HG02981 (cell line): ENCODE results near the gene MAST4.

Source experiments
- ATAC-seq: cut with Tn5 transposase; IDR thresholded peaks from one replicate; pipeline ENCODE4 v1.9.1; 2021; ENCODE audit warnings: mild to moderate bottlenecking, moderate library complexity; ENCODE audit not compliant: unreplicated experiment

MAST4 gene

DNA sequence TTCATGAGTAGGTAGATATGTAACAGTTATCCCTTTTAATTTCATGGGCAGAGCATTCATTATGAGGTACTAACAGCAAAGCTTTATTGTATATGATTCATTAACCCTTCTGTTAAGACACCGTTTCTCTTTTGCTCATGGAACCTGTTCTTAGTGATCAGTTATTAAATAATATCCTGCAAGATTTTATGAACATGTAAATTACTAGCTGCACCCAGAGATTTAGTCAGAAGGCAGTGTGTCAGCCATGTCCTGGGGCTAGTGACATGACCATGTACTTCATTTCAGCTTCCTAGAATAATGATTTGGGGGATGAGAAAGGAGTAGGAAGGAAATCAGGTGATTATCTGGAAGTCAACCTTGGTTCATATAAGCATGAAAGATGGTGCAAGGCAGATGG, 7.0 kb downstream of the MAST4 start:
- ATAC-seq, result no peak

DNA sequence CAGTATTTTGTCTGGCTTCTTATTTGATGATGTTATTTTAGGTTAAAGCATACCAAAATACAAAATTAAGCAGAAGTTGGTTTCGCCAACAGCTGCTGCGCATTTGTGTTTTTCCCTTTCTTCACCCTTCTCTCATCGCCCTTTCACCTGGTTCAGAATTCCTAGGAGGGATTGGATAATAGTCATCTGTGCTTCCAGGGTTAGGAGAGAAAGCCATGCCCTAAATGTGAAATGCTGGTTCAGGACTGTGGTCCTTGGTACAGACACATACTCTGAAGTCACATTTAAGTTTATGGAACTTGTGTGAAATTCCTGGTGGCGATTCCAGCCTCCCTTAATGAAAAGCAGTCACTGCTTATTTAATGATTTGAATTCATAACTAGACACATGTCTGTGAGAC, 7.7 kb downstream of the MAST4 start:
- no peak for ATAC-seq

DNA sequence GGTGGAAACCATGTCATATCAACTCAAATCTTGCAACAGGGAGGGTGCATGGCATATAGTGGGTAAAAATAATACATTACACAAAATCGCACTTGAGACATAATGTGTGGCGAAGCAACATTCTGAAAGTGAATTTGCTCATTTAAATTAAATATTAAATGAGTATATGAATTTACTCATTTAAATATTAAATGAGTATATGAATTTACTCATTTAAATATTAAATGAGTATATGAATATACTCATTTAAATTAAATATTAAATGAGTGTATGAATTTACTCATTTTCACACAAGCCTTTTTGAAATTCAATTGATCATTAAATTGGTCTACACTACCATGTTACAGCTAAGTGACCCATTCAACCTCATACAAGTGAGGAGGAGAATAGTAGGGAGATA, 10.5 kb downstream of the MAST4 start:
- no peak for ATAC-seq

DNA sequence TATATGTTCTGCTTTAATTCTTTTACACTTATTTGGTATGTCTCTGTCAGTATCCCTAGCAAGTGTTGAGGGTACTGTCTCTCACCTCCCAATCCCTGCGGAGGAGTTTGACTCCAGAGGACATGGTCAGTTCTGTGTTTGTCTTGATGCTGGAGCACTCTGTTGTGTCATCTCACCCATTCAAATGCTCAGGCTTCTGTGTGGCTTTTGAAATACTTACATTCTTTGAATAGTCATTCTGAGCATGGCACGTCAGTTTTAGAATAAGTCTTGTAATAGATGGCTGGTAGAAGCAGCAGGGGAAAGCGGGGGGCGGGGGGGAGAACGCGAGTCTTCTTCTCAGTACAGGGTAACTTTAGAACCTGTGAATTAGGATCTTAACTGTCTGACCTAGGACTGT, 12.3 kb downstream of the MAST4 start:
- ATAC-seq, result no peak

DNA sequence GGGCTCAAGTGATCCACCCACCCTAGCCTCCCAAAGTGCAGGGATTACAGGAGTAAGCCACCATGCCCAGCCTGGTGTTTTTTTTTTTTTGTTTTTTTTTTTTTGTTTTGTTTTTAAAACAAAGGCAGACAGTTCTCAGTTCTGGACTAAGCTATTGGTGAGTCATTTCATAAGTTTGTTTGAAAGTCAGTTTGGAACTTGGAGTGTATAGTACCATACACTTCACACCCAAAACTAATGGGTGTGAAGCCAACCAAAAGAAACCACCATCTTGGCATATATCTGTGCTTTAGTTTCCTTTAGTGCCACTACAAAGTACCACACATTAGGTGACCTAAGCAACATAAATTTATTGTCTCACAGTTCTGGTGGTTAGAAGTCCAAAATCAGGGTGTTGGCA, 13.4 kb downstream of the MAST4 start:
- ATAC-seq, result no peak

DNA sequence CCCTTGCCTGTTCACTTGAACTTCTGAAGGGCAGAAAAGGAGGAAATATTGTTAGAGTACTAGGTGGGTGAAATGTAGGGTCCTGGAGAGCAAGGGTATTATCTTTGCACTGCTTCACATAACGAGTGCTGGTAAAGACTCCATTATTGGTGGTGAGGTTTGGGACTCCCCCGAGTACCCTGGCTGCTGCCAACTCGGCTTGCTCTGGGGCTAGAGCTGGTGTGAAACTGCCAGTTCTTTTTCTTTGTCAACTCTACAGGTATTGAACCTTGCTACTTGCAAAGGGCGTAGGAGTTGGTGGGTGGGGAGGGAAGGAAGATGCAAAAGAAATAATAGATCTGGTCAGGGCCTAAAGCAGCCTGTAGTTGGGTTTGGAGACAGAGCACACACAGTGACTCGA, 16.0 kb downstream of the MAST4 start:
- ATAC-seq, result no peak

DNA sequence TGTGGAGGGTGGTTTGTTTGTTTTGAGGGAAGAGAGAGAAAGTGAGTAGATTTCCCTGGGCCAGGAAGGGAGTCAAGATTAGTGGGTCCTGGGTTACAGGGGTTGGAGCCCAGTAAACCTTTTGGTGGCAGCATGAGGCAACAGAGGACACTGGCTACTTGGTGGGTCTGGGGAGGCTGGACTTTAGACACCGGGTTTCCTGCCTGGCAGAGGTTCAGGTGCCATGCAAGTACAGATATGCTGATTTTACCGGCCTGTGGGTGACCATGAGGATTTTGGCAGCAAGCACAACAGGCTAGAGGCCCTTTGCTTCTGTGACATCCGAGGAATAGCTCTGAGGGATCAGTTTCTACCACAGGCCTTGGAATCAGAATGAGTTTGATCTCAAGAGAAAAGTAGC, 18.9 kb downstream of the MAST4 start:
- no peak for ATAC-seq

DNA sequence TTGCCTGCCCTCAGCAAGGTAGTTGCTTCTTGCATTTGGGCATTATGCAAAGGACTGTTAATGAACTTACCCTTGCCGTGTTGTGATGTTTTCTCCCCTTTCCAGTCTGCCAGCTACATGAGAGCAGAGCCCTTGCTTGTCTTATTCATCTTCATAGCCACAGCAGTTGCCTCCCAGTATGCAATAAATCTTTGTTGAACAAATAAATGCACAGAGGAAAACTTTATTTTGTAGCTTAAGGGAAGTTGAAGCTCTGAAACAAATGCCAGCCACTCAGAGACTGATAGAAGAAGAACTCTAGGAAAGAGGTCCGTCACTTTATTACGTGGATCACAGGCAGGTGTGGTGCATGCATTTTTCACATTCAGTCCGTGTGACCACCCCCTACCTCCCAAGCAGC, 19.7 kb downstream of the MAST4 start:
- no peak for ATAC-seq

DNA sequence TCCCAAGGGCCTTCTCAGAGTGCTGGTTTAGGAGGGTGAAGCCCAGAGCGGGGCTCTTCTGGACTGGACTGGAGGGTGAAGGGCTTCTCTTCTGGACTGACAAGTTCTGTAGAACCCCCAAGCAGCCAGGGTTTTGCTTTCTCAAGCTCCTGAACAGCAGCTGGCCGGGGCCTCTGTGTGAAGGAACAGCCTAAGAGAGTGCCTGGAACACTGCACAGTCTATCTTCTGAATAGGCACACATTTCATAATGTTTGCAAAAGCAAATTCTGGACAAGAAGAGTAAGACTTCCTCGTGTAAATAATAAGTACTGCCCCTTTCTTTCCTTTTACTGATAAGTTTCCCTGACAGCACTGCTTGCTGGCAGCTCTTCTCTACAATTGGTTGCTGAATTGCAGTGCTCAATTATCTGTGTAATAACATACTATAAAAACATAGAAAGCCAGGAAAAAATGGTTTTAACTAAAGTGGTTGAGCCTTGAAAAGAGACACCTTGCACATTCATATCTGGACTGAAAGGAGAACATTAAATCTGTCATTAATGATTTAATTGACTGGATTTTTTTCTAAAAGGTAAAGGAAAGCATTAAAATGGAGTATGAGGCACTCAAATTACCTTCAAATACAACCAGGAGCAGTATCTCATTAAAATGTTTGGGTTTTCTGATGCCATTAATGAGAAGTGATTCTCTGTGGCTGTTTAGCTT, 20.5 kb downstream of the MAST4 start:
- ATAC-seq, result no peak

DNA sequence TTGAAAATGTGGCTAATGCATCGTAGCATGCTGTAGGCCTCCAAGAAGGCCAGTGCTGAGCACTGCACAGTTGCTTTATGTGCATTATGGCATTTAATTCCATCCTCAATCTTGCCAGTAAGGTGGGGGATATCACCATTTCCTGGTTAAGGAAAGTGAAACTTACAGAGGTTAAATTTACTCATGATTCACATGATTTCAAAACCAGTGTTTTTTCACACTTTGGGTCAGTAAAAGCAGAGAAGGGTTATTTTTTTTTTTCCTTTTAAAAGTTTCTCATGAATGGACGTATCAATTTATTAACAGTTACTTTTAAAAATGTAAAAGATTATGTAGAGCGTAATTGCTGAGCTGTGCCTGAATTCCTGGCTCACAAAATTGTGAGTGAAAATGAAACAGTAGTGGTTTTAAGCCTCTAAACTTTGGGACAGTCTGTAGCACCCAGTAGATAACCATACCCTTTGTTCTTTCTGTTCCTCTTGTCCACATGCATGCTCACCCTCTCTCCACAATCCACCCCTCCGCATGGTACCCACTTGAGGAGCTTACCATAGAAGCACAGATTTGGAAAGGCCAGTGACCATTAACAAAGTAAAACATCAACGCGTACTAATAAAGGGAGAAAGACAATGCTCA, 21.2 kb downstream of the MAST4 start:
- no peak for ATAC-seq

DNA sequence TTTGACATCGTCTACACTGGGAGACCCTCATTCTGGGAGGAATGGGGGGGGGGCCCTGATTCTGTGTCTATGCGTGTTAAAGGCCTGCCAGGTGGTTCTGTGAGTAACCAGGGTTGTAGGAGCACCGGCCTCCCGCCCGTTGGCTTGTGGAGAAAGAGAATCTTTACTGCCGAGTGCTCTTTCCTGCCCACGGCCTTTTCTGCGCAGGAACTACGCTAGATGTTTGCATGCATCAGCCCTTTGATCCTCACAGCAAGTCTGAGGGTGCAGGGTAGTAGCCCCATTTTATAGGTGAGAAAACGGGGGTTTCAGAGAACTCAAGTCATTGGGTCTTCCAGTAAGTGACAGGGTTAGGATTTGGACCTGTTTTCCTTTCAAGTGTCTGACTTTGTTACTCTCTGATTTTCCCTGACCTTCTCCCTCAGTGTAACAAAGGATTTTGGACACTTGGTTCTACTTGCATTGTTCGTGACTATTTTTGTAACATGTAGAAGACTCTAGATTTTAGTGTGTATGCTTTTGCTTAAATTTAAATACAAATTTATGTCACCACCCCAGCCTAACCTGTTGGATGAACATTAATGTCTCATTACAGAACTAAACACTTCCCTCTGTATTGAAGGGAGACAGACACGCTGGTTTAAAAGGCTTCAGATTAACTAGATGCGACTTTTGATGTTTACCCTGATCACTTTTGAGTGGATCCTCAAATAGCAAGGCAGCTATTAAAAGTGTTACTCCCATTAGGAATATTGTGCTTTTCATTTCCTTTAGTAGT, 22.0 kb downstream of the MAST4 start:
- ATAC-seq, result no peak

DNA sequence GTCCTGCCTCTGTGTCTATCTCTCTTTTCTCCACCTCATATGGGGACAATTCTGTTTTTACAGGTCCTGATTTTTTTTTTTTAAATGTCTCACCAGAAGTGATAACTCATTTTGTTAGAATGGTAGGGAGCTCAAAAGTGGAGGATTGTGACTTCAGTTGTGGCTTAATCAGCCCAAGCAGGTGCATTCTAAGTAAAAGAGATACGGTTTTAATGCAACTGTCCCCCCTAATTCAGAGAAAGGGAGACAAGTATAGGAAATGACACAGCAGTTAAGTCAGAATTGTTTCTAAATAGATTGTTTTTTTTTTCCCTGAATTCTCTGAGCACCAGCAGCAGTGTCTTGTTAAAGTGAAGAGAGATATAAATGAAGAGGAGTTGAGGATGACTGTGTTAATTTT, 24.5 kb downstream of the MAST4 start:
- ATAC-seq, result no peak

DNA sequence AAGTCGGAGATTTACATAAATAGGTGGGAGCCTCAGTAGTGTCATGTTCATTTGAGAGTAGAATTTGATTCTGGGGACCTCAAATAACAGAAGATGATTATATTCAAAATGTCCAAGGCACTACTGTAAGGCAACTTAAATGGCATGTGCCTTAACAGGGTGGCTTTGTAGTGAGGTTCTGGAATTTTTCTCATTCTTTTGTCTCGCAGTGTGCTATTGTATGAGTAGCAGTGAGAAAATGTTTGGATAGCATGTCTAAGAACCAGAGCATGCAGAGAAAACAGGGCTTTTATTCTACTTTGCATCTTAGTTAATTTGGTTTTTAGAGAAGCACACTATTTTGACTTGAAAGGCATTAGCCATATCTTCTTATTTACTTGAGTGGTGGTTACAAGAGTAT, 25.0 kb downstream of the MAST4 start:
- no peak for ATAC-seq

DNA sequence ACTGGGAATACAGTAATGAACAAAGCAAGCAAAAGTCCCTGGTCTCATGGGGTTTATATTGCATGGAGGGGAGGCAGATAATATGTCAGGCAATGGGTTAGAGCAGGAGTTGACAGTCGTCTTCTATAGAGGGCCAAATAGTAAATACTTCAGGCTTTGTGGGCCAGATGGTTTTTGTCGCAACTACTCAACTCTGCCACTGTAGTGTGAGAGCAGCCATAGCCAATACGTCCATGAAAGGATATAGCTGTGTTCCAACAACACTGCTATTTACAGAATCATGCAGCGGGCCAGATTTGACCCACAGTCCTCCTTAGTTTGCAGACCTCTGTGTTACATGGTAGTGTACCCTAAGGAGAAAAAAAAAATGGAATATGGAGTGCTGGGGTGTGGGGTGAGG, 25.5 kb downstream of the MAST4 start:
- ATAC-seq, result no peak

DNA sequence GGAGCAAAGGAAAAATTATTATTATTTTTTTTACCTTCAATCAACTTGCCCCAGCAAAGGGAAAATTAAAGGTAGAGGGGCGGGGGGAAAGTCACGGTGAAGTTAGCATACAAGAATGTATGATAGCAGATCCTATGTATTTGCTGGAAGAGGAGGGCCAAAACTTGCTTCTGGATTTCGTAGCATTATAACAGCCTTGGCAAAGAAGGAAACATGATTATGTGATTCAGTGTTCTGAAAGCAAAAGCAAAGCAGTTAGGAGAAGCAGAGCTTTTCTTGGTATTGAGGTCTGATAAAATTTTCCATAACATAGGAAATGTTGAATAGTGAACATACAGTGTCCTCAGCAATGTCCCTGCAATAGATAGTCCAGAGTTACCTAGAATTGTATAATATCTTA, 32.4 kb downstream of the MAST4 start:
- no peak for ATAC-seq

DNA sequence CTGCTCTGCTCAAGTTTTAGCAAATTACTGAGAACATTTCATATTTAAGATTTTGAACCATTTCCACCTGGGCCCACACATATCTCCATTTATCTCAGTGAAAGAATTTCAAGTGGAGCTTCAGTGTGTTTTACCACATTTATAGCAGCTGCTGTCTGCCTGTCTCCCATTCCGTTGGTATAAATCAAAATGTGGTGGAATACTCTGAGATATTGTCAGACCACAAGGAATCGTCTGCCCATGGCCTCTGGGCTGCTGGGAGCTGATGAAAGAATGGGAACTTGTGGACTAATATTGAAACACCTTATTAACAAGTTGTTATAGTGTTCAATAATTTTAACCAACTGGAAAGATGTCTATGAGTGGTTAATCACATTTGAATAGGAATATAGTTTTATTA, 33.3 kb downstream of the MAST4 start:
- ATAC-seq, result no peak

DNA sequence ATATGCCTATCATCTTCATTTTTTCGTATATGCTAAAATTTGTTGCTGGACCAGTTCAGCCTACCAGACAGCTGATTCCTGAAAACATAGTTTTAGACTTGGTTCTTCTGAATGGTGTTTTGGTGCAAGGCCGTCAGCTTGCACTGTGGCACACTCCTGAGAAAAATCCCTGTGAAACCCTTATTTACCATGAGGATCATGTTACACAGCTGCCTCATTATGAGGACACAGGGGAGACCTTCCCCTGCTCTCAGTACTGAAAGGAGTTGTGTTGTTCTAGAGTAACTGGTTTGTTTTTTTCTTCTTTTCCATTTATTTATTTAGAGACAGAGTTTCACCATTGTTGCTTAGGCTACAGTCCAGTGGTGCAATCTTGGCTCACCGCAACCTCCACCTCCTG, 37.6 kb downstream of the MAST4 start:
- no peak for ATAC-seq

DNA sequence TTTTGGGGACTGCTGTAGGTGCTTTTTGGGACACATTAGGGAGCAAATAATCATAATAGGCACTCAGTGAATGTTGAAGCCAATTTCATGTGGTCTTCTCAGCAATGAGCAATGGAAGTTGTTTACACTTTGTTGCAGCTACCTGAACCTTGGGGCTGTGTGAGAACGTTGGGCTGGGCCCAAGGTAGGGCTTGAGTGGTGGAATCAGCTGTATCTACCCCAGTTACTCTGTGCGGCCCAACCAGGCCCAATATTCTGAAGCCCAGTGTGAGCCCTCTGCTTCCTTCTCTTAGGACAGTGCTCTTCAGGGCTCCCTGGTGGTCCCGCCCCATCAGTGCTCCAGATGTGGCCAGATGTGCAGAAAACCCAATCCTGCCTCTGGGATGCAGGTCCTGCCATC, 38.4 kb downstream of the MAST4 start:
- no peak for ATAC-seq

DNA sequence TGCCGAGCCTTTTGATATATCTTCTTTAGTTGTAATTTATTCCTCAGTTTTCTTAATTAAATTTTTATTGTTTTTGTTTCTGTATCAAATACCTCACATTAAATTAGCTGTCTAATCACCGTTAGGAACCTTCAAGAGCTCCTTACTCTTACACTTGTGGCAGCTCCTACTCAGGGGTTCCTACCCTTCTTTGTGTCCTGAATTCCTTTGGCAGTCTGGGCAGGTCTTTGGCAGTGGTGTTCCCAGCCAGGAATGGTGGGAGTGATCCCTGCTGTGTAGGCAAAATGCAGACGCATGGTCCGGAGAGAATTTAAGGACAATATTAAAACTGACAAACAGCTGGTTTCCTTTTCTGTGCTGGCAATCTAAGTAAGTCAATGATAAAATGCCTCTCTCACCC, 41.8 kb downstream of the MAST4 start:
- no peak for ATAC-seq

DNA sequence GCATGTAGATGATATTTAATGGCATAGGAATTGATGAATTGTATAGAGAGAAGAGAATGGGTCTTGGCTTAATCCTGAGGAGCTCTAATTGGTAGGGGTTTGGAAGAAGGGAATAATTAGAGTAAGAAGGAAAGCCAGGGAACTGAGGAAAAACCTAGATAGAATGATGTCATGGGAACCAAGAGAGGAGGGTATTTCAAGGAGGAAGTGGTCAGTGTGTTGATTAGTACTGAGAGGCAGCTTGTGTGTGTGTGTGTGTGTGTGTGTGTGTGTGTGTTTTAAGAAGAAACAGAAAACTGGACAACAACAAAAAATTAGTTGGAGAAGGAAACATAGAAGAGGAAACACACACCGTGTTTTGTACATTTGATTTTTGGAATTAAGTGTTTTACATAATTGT, 42.8 kb downstream of the MAST4 start:
- ATAC-seq, result no peak

DNA sequence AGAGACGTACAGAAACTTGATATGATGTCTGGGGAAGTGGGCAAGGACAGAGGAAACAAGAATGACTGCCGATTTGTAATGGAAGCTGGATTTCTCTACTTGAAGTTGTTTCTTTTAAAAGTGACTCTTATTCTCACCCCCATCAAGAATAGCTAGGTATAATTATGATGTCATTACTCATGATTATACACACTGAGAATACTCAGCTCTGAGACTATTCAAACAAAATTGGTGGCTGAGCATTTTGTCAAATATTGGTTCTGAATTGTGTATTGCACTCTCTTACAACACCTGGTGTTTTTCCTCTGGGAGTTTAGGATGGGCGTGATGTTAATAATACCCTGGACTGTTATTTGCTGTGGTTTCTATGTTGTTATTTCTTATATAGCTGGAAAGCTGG, 46.3 kb downstream of the MAST4 start:
- ATAC-seq, result no peak

DNA sequence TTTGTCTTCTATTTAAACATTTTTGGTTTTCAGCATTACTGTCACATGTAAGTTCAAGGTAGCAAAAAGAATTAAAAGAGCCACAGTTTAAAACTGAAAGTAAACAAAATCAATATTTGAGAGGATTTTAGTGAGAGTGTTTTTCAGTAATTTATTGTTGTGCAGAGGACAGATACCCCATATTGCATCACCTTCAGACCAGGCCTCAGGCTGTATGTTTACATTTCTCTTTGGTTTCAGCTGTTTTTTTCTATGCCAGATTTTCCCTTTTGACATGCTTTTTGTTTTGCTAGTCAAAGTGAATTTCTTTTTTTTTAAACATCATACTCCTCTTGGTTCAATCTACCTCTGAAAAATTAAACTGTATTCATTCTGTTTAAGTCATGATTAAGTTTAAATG, 47.2 kb downstream of the MAST4 start:
- no peak for ATAC-seq
